Breast epithelium (tissue), 3 donors: ENCODE data around the gene EEF1AKMT2.

ENCODE experiments used
- POLR2AphosphoS5 ChIP-seq, 3 donors: sonication (generic); formaldehyde crosslinking; IDR thresholded peaks; one replicate each; pipeline ENCODE4 v1.6.1; 2017; ENCODE audit warnings: antibody characterized with exemption in 3 of 3
- TF ChIP-seq, protein P1 (sequence below), 3 donors: fragments of 450-650 bp; IDR thresholded peaks; one replicate each; pipeline ENCODE4 v1.5.1; 2016 to 2017; ENCODE audit warnings: antibody characterized with exemption in 3 of 3, mild to moderate bottlenecking in 3 of 3, moderate library complexity in 3 of 3

DNA sequence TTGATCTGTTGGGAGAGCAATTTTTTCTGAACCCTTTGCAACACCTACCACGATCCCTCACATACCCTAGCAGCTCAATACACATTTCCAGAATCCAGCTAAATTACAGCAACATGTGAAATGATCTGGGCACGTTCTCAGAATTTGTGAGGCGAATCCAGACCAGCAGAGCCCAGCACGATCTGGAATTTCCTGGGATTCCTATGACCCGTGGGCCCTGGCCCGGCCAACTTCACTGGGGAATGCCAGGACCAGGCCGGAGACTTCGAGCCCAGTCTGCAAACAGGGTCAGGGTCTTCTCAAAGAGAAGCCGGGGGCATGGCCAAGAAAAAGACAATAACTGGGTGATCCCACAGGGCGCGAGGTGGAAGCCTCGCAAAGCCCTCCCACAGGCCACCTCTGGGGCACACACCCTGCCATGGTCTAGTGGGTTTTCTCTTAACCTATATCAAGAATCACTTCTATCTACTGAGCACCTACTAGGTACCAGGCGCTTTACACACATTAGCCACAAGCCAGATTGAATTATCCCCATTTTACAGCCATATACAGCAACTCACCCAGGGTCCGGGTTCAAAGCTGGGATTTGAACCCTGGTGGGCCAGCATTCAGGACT, 81.3 kb downstream of the EEF1AKMT2 start:
- TF ChIP-seq POLR2AphosphoS5 (IDR thresholded peaks at IDR 0.05) = no peak
- TF ChIP-seq, protein P1, sequence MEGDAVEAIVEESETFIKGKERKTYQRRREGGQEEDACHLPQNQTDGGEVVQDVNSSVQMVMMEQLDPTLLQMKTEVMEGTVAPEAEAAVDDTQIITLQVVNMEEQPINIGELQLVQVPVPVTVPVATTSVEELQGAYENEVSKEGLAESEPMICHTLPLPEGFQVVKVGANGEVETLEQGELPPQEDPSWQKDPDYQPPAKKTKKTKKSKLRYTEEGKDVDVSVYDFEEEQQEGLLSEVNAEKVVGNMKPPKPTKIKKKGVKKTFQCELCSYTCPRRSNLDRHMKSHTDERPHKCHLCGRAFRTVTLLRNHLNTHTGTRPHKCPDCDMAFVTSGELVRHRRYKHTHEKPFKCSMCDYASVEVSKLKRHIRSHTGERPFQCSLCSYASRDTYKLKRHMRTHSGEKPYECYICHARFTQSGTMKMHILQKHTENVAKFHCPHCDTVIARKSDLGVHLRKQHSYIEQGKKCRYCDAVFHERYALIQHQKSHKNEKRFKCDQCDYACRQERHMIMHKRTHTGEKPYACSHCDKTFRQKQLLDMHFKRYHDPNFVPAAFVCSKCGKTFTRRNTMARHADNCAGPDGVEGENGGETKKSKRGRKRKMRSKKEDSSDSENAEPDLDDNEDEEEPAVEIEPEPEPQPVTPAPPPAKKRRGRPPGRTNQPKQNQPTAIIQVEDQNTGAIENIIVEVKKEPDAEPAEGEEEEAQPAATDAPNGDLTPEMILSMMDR (IDR thresholded peaks at IDR 0.05) = no peak
